ENCODE measurements around the gene CACNA2D4.
A peak's percentile ranks its signal among the peaks of the same experiment; 100 is the strongest.

CACNA2D4 gene

GRCh38 chr12:1842905-1843640 is 75.4 kb downstream of the CACNA2D4 start:
- DNase-seq = peak; percentile 41

DNA sequence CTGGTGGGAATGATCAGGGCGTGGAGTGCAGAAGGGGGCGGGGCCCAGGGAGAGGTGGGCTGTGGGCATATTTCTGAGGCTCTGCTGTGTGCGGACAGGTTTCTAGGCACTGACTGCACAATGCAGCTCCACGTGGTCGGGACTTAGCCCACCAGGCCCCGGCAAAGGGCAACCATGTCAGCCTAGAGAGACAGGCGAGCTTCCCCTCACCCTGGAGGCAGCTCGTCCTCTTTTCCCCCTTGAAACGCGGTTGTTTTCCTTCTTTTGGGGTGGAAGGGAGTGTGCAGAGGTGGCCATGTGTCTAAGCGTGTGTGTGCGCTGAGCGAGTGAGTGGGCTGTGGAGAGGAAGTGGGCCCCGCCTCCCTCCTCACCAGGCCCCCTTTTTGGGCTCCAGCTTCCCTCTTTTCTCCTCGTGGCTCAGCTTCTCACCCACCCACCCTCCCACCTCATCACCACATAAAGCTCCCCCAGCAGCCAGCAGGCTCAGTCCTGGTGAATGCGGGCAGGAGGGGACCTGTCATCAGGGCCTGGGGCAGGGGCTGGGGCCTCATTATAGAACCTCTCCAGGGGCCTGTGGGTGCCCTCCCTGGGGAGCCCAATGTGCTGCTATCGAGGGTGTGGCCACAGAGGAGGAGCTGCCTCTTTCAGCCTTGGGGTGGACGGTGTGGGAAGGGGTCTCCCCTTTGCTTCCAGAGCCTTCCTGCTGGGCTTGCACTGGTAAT is 76.1 kb downstream of the CACNA2D4 start:
- peak; percentile 46 for DNase-seq

- DNase-seq = no peak
These were observed 76.8 kb downstream of the CACNA2D4 start for GRCh38 chr12:1841586-1842182.

DNA sequence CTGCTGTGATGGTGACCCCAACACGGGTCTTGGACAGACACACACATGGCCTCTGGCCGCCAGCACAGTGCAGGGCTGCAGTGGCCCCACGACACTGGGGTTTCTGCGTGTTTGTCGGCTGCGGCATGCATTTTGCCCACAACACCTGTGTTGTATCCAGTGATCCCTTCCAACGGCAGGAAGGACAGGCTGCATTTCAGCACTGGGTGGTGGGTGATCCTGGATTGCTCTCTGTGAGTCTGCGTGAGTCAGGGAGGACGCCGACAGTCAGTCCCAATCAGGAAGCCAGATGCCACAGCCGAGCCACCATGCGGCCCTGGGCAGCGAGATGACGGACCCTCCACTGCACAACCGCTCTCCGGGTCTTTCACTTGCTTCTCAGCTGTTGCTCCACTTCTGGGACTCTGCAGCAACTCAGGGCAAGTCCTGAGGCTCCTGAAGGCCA is 77.4 kb downstream of the CACNA2D4 start:
- no peak for DNase-seq

GRCh38 chr12:1839956-1840951 is 78.2 kb downstream of the CACNA2D4 start:
- no peak for DNase-seq

- DNase-seq = no peak
These were observed 79.0 kb downstream of the CACNA2D4 start for GRCh38 chr12:1839464-1839863.

DNA sequence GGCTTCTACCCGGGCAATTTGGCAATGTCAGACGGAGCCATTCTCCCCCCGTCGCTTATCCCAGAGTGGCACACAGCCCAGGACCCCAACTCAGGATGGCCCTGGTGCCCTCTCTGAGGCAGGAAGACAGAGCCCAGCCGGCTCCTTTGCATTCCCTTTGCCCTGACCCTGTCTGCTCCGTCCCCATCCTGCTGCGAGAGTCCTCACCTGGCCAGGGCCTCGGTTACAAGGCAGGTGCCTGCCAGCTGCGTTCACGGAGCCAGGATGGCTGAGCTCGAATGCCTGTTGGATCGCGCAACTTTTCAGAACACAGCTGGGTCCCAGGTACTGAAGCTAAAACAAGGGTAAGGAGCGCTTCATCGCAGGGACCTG is 79.5 kb downstream of the CACNA2D4 start:
- no peak for DNase-seq

- DNase-seq = no peak
These were observed 80.1 kb downstream of the CACNA2D4 start for GRCh38 chr12:1838205-1838993.

GRCh38 chr12:1837541-1838204 is 80.8 kb downstream of the CACNA2D4 start:
- no peak for DNase-seq

- no peak for DNase-seq
These were observed 81.5 kb downstream of the CACNA2D4 start for GRCh38 chr12:1836854-1837421.

DNA sequence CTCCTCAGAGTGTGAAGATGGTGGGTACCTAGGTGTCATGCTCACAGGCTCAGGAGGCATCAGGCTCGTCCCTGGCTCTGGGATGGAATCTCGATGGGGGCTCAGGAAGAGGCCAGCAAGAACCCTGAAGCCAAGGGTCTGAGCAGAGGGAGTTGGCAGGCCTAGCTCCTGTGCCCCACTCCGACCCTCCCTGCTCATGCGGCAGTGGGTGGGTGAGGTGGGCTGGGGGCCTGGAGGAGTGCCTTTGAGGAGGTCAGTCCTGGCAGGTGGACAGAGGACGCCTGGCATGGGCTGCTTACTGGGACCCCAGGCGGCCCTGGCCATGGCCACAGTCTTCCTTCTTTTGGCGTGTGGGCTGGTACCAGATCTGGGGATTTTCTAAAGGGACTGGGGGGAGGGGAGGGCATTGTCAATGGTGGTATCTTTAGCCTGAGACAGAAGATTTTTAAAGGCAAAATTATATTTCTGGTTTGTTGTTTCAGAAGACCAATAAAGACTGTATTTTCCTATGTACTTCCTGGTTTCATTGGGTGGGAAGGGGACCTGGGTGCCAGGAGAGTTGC is 82.1 kb downstream of the CACNA2D4 start:
- DNase-seq = no peak

- DNase-seq = no peak
These were observed 83.0 kb downstream of the CACNA2D4 start for GRCh38 chr12:1835211-1836131.

DNA sequence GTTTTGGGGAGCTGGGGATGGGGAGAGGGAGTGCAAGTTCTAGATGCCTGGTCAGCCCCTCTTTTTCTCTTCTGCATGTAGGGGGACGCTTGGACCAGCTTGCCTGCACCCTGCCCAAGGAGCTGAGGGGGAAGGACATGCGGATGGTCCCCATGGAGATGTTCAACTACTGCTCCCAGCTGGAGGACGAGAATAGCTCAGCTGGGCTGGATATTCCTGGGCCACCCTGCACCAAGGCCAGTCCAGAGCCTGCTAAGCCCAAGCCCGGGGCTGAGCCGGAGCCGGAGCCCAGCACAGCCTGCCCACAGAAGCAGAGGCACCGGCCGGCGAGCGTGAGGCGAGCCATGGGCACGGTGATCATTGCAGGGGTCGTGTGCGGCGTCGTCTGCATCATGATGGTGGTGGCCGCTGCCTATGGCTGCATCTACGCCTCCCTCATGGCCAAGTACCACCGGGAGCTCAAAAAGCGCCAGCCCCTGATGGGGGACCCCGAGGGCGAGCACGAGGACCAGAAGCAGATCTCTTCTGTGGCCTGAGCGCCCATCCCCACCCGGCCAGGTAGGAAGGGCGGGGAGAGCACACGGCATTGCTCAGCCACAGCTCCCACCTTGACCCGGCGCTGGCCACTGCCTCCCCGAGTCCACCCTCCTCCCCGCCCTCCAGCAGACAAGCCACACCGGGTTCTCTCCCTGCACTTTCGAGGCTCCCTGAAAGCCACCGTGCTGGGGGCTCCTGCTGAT is 84.1 kb downstream of the CACNA2D4 start:
- no peak for DNase-seq

- DNase-seq = no peak
These were observed 84.8 kb downstream of the CACNA2D4 start for GRCh38 chr12:1833596-1834028.

DNA sequence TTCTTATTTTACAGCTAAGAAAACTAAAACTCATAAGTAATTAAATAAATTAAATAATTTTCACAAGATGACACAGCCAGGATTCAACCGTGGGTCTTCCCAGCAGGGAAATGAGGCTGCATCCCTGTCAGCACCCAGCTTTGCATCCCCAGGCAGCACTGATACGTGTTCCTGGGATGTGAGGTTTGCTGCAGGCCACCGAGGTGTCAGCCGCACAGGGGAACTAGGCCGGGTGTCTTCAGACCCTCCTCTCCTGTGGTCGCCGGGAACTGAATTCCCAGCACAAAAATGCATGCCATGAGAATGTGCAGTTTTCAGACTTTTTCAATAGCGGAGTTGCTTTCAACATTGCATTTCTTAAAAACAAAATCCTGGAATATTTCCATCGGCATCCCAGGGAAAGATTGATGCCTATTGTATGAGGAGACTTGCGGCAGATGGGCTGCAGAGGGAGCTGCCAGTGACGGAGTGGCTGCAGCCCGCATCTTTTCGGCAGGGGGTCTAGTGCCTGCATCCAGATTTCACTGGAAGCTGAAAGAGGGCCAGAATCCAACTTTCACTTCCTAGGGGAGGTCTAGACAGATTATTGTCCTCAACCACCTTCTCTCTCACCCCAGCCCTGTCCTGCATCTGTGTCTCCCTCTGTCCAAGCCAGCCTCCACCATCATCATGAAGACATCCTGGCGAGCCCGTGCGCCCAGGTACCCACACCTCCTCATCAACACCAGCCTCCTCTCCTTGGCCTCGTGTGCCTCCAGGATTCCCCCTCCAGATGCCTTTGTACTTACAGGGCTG is 85.5 kb downstream of the CACNA2D4 start:
- no peak for DNase-seq

DNA sequence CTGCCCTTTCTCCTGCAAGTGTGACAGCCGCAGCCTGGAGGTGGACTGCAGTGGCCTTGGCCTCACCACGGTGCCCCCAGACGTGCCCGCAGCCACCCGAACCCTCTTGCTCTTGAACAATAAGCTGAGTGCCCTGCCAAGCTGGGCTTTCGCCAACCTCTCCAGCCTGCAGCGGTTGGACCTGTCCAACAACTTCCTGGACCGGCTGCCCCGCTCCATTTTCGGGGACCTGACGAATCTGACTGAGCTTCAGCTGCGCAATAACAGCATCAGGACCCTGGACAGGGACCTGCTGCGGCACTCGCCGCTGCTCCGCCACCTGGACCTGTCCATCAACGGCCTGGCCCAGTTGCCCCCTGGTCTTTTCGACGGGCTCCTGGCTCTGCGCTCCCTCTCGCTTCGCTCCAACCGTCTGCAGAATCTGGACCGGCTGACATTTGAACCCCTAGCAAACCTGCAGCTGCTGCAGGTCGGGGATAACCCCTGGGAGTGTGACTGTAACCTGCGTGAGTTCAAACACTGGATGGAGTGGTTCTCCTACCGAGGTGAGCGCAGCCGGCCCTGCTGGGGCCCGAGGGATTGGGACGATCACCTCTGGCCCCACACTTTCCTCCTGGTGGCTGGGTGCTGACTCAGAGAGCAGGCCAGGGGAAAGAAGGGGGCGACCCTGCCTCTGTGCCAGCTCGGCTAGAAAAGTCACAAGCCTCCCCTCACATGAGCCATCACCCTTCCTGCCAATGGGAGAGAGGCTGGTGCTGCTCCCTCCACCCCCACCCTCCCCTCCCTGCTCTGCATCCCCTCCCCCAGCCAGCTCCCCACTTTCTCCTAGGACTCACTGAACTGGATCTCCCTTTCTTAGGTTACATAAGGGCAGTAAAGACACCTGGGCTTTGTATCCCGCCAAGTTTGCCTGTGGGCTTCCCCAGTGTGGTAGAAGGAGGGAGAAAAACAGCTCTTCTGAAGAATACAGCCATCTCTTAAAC is 87.2 kb downstream of the CACNA2D4 start:
- DNase-seq = no peak

Data from activated effector memory CD4-positive, alpha-beta T cell treated with anti-CD3 and anti-CD28 coated beads, Interleukin-2, amount 50 U/mL, for 16 hours (primary cell).